Neuron (in vitro differentiated cells): ENCODE measurements around the gene GOLPH3L.
"Not testable (repeated sequence)": the region's sequence is repeated elsewhere in the genome, so short reads cannot be mapped to it uniquely, and the experiment has no call there.

Experiments
- H2AFZ ChIP-seq: one replicate; pipeline ENCODE4 v1.6.1; 2013; ENCODE audit warnings: low read depth, mild to moderate bottlenecking, inconsistent platforms, low read length, moderate library complexity
- H3K27me3 ChIP-seq: one replicate; pipeline ENCODE4 v1.6.1; 2013; ENCODE audit warnings: low read length; ENCODE audit not compliant: insufficient read depth
- H3K36me3 ChIP-seq: one replicate; pipeline ENCODE4 v1.6.1; 2013; ENCODE audit warnings: low read length; ENCODE audit not compliant: insufficient read depth
- H3K4me1 ChIP-seq: one replicate; pipeline ENCODE4 v1.6.1; 2013; ENCODE audit warnings: low read length; ENCODE audit not compliant: insufficient read depth
- H3K4me3 ChIP-seq: 2 replicates; pipeline ENCODE4 v1.5.1; 2013; ENCODE audit warnings: mild to moderate bottlenecking, low read length, moderate library complexity
- H3K9me3 ChIP-seq: one replicate; pipeline ENCODE4 v1.6.1; 2013; ENCODE audit warnings: low read length

GOLPH3L gene

DNA sequence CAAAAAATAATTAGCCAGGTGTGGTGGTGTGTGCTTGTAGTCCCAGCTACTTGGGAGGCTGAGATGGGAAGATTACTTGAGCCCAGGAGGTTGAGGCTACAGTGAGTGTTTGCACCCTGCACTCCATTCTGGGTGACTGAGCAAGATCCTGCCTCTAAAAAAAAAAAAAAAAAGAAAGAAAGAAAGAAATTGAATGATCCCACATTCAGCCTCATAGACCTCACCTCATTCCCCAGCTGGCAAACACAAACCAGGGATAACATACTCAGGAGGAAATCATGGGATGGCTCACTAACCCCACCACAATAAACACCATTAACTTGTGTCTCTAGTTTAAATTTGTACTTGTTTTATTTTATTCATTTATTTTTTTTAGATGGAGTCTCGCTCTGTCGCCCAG lies 76.0 kb downstream of the GOLPH3L start:
- H3K36me3 ChIP-seq, result peaks cover 68% of the 10 kb centered on the region
- H3K4me1 ChIP-seq, result no peaks in the 10 kb centered on the region

DNA sequence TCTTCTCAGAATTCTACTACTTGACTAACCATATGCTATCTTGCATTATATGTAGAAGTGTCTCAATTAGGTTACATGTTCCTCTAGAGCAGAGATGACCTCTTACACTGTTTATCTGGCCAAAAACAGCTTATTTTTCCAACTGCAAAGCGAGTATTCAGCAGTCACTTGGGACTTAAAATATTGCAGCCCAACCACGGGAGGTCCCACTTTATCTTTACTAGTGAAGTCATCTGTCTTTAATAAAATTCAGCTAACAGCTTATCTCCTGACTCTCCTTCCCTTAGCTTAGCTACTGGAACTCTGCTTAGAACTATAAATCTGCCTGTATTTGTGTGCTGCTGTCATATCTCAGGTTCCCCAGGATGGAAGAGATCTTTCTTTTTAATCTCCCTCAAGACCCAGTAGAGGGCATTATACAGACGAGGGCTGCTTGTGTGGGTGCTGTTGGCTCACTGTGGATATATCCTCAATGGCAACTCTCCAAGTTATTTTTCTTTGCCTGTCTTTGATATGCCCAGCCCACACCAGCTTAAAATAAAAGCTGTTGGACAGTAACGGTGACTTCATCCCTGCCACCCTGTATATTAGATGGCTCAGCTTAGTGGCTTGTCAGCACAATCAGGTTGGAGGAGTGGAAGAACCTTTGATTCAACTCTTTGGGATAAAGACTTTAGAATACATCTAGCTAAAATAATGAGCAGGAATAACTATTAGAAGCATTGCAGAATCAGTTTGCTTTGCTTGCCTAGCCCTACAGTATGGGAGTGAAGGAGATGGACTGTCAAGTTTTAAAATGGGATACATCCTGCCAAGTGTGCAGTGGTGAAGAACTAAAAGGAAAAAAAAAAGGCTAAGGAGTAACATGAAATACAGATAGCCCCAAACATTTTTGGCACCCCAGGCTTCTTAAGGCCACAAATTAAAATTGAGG lies 77.1 kb downstream of the GOLPH3L start:
- peaks cover 70% of the 10 kb centered on the region for H3K36me3 ChIP-seq
- no peaks in the 10 kb centered on the region for H3K27me3 ChIP-seq
- H3K4me1 ChIP-seq, result no peaks in the 10 kb centered on the region
- H3K9me3 ChIP-seq, result no peaks in the 10 kb centered on the region
- H3K4me3 ChIP-seq, result no peak overlapping the region
- no peak overlapping the region for H2AFZ ChIP-seq

More for the DNA sequence above, 76.0 kb downstream of the GOLPH3L start:
- no peaks in the 10 kb centered on the region for H3K9me3 ChIP-seq
- H3K4me3 ChIP-seq, result no peak overlapping the region
- no peaks in the 10 kb centered on the region for H3K27me3 ChIP-seq
- H2AFZ ChIP-seq, result no peak overlapping the region

DNA sequence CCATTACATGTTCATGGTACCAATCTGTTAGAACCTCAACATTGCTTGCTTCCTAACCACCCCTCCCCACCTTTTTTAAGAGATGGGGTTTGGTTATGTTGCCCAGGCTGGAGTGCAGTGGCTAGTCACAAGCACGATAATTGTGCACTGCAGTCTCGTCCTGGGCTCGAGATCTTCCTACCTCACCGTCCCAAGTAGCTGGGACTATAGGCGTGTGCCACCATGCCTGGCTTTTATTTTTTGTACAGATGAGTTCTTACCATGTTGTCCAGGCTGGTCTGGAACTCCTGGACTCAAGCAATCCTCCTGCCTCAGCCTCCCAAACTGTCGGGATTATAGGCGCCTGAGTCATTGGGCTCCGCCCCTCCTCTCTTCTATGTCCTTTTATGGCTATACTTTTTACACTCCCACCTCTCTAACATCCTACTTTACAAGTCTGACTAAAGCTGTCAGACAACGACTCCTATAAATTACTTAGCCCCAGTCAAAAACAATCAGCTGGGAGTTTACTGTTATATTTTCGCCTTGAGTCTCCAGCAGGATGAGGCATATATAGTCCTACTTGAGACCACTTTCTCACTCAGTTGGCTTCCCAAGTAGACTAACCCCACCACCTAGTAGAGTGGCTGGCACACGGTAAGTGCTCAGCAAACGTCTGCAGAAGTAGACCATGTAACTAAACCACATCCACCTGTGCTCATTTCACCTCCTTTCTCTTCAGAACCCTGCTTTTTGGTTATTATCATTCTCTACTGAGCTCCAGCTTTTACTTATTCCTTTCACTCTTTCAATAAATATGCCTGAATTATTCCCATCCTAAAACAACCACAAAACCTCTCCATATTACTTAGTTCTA lies 81.4 kb downstream of the GOLPH3L start:
- no peak overlapping the region for H2AFZ ChIP-seq
- H3K36me3 ChIP-seq, result peaks cover 58% of the 10 kb centered on the region
- H3K27me3 ChIP-seq, result no peaks in the 10 kb centered on the region
- no peaks in the 10 kb centered on the region for H3K9me3 ChIP-seq
- H3K4me1 ChIP-seq, result peaks cover 7% of the 10 kb centered on the region
- H3K4me3 ChIP-seq, result no peak overlapping the region

DNA sequence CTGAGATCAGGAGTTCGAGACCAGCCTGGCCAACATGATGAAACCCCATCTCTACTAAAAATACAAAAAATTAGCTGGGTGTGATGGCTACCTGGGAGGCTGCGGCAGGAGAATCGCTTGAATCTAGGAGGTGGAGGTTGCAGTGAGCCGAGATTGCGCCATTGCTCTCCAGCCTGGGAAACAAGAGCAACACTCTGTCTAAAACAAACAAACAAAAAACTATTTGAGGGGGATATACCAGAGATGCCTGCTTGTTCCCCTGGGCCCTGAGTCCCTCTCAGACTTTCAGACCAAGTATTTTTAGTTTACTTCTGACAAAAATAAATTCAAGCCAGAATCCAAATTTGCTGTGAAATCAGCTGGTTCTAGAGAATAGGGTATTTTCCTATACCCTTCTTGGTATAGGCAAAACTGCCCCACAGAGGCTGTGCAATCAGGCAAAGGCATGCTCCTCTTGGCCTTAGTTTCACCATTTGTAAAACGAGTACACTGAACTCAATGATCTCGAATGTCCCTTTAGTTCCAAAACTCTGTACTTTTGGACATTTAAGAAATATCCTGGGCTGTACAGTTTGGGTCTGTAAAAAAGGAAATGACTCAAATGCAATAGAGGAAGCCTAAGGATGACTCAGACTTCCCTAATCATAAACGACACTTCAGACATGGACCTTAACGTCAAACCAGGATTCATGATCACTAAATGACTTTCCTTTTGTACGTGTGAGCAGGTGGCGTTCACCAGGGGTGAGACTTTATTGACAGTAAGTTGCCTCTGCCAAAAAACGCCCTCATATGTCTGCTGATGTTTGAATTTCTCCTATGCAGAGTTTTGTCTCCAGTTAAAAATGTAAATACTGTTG lies 83.7 kb downstream of the GOLPH3L start:
- H3K36me3 ChIP-seq, result peaks cover 38% of the 10 kb centered on the region
- no peak overlapping the region for H2AFZ ChIP-seq
- no peak overlapping the region for H3K4me3 ChIP-seq
- H3K9me3 ChIP-seq, result no peaks in the 10 kb centered on the region
- no peaks in the 10 kb centered on the region for H3K27me3 ChIP-seq
- H3K4me1 ChIP-seq, result peaks cover 20% of the 10 kb centered on the region

DNA sequence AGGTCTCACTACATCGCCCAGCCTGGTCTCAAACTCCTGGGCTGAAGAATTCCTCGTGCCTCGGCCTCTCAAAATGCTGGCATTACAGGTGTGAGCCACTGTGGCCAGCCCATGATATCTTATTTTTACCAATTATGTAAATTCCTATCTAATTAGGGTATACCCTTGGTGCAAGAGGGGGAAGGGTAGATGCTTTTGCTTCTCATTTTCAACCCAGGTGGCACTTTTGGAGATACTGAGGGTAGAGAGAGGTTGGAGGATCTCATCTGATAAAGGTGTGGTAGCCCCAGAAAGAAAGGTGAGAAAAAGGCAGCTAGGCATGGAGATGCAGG lies 85.0 kb downstream of the GOLPH3L start:
- Histone ChIP-seq H2AFZ (no peak overlapping the region), H3K9me3 (no peaks in the 10 kb centered on the region), H3K27me3 (no peaks in the 10 kb centered on the region), H3K4me3 (no peak overlapping the region), H3K4me1 (peaks cover 20% of the 10 kb centered on the region), H3K36me3 (peaks cover 31% of the 10 kb centered on the region)

DNA sequence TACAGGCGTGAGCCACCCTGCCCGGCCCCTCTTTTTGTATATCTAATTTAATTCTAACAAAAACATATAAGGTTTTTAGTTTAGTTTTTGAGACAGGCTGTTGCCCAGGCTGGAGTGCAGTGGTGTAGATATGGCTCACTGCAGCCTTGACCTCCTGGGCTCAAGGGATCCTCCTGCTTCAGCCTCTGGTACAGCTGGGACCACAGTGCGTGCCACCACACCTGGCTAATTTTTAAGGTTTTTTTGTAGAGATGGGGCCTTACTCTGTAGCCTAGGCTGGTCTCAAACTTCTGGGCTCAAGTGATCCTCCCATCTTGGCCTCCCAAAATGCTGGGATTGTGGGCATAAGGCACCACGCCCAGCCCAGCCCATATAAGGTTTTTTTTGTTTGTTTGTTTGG lies 86.4 kb downstream of the GOLPH3L start:
- Histone ChIP-seq H3K27me3 (no peaks in the 10 kb centered on the region), H3K4me1 (peaks cover 20% of the 10 kb centered on the region), H2AFZ (no peak overlapping the region), H3K36me3 (peaks cover 21% of the 10 kb centered on the region), H3K4me3 (no peak overlapping the region), H3K9me3 (no peaks in the 10 kb centered on the region)

DNA sequence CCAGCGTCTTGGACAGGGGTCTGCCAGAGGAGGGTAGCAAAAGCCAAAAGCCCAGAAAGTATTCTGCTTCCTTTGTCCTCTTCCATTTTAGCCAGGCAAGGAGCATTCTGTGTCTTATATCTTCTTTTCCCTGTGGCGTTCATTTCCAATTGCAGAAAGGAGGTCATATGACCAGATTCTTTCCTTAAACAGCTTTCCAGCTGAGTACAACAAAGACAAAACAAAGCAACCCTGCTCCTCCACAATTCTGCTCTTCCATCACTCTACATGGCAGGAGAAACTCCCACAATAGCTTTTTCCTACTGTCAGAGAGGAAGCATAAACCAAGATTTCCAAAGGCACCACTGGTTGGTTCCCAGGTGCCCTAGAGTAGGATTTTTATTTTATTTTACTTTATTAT lies 87.2 kb downstream of the GOLPH3L start:
- Histone ChIP-seq H3K9me3 (no peaks in the 10 kb centered on the region), H3K4me1 (peaks cover 22% of the 10 kb centered on the region), H3K4me3 (no peak overlapping the region), H3K36me3 (peaks cover 14% of the 10 kb centered on the region), H3K27me3 (no peaks in the 10 kb centered on the region), H2AFZ (no peak overlapping the region)

DNA sequence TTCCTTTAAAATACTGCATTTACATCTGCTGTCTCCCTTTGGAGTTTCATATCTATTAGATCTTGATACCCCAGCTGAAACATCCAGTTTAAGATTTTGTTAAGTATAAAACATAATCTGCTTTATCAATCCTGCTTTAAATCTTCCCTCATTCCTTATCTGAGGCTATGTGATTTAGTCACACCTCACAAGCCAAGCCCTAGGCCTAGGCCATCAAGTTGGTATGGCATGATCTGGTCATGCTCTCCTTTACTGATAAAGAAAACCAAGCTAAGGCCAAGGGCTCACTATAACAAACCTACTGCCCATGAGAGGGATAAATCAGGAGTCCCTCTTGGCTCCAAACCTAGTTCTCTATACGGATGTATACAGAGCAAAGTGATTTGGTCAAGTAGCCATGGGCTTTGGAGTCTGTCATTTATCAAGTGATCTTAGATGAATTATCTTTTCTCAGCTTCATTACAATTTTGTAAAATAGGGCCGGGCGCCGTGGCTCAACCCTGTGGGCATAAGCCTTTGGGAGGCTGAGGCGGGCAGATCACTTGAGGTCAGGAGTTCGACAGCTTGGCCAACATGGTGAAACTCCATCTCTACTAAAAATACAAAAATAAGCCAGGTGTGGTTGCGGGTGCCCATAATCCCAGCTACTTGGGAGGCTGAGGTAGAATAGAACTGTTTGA lies 90.4 kb downstream of the GOLPH3L start:
- Histone ChIP-seq H3K4me3 (no peak overlapping the region), H3K9me3 (no peaks in the 10 kb centered on the region), H3K27me3 (no peaks in the 10 kb centered on the region), H3K36me3 (peaks cover 2% of the 10 kb centered on the region), H3K4me1 (peaks cover 29% of the 10 kb centered on the region), H2AFZ (no peak overlapping the region)

DNA sequence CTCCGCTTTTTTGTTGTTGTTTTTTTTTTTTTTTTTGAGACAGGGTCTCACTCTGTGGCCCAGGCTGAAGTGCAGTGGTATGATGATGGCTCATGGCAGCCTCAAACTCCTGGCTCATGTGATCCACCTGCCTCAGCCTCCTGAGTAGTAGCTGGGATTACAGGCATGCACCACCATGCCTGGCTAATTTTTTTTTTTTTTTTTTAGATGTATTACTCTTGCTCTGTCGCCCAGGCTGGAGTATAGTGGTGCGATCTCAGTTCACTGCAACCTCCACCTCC lies 91.6 kb downstream of the GOLPH3L start:
- not testable (repeated sequence) for H3K36me3 ChIP-seq, H3K9me3 ChIP-seq, H3K27me3 ChIP-seq, H2AFZ ChIP-seq, H3K4me3 ChIP-seq
- H3K4me1 ChIP-seq, result peaks cover 23% of the 10 kb centered on the region

DNA sequence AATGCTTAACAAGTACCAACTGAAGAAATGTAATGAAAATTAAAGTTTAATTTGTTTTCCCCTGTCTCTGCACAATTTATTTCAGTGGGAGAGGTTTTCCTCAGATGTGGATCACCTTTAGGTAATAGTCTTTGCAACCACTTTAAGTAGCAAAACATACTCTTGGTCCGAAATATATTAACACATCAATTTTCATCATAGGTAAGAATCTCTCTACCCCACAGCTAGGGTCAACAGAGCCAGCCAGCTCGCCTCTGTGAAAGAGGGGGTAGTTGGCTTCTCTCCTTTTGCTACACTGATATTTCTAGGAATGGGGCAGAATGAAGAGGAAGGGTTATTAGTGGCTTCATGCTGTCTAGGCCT lies 92.7 kb downstream of the GOLPH3L start:
- no peaks in the 10 kb centered on the region for H3K9me3 ChIP-seq
- H3K36me3 ChIP-seq, result no peaks in the 10 kb centered on the region
- no peaks in the 10 kb centered on the region for H3K27me3 ChIP-seq
- no peak overlapping the region for H3K4me3 ChIP-seq
- H2AFZ ChIP-seq, result no peak overlapping the region
- H3K4me1 ChIP-seq, result peaks cover 14% of the 10 kb centered on the region

DNA sequence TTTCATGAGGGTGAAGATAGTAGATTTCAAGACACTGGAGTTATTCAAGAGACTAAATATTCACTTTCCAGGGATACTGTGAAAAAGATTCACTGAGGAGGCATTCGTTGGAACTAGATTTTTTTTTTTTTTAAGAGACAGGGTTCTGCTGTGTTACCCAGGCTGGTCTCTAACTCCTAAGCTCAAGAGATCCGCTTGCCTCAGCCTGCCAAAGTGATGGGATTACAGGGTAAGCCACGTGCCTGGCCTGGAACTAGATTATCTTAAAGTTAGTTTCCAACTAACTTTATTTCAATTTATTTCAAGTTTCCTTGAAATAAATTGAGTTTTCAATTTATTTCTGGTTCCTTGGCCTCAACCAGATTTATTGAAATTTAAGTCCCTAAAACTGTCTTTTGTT lies 93.2 kb downstream of the GOLPH3L start:
- Histone ChIP-seq H3K4me1 (peaks cover 10% of the 10 kb centered on the region), H3K36me3 (no peaks in the 10 kb centered on the region), H3K27me3 (no peaks in the 10 kb centered on the region), H3K4me3 (no peak overlapping the region), H3K9me3 (no peaks in the 10 kb centered on the region), H2AFZ (no peak overlapping the region)

DNA sequence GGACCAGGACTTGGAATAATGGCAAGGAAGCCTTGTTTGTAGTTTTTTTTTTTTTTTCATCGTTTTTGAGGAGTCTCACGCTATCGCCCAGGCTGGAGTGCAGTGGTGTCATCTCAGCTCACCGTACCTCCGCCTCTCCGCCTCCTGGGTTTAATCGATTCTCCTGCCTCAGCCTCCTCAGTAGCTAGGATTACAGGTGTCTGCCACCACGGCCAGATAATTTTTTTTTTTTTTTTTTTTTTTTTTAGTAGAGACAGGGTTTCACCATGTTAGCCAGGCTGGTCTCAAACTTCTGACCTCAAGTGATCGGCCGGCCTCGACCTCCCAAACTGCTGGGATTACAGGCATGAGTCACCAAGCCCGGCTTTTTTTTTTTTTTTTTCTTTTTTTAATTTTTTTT lies 94.6 kb downstream of the GOLPH3L start:
- not testable (repeated sequence) for H3K27me3 ChIP-seq, H3K9me3 ChIP-seq, H2AFZ ChIP-seq, H3K36me3 ChIP-seq, H3K4me3 ChIP-seq
- H3K4me1 ChIP-seq, result peaks cover 10% of the 10 kb centered on the region
